IMR-90 (cell line): ENCODE results near the gene NAE1. TPM values are rescaled to one million over a fixed set of nuclear protein-coding genes. Genes with fewer than 3 reads are reported as not detected.

ENCODE experiments used
- ATAC-seq: fragments of 200-7000 bp; cut with Tn5 transposase; 2 replicates; pipeline ENCODE4 v1.9.1; 2020; ENCODE audit warnings: low read depth, mild to moderate bottlenecking, moderate library complexity
- BruUV-seq: library from RNA; stranded (reverse); fragments of 400-500 nt; replicated peaks from 2 replicates; lab custom pipeline; 2021; lab: Mats Ljungman, UMichigan
- CTCF ChIA-PET: fragments of 300-600 bp; formaldehyde crosslinking; extraction: SDS; loops from one replicate; lab custom pipeline; 2021; ENCODE audit warnings: antibody characterized with exemption; lab: Yijun Ruan, JAX
- POLR2A ChIA-PET: fragments of 300-600 bp; sonication (Branson Sonifier 250); formaldehyde crosslinking; loops from one replicate; lab custom pipeline; 2022; ENCODE audit warnings: antibody characterized with exemption; ENCODE audit not compliant: unreplicated experiment; lab: Charles Lee
- DNase-seq: peaks from one replicate; pipeline ENCODE4 v3.0.0; 2013
- H2AFZ ChIP-seq: replicated peaks from 2 replicates; pipeline ENCODE3; 2013; ENCODE audit warnings: low read length, mild to moderate bottlenecking; ENCODE audit not compliant: poor library complexity
- H2AK5ac ChIP-seq: 2 replicates; pipeline ENCODE4 v1.6.1; 2013; ENCODE audit warnings: low read depth, low read length, inconsistent platforms
- H2AK9ac ChIP-seq: replicated peaks from 2 replicates; pipeline ENCODE3; 2013; ENCODE audit warnings: mild to moderate bottlenecking, low read depth, low read length, moderate library complexity; ENCODE audit not compliant: poor library complexity
- H2BK120ac ChIP-seq: 2 replicates; pipeline ENCODE4 v1.6.1; 2013; ENCODE audit warnings: low read depth, low read length, inconsistent platforms
- H2BK15ac ChIP-seq: 3 replicates; pipeline ENCODE4 v1.6.1; 2013; ENCODE audit warnings: low read depth, low read length, inconsistent platforms
- H2BK20ac ChIP-seq: 2 replicates; pipeline ENCODE4 v1.6.1; 2013; ENCODE audit warnings: low read depth, mild to moderate bottlenecking, inconsistent platforms, low read length, moderate library complexity
- H2BK5ac ChIP-seq: 2 replicates; pipeline ENCODE4 v1.6.1; 2013; ENCODE audit warnings: mild to moderate bottlenecking, low read depth, low read length, inconsistent platforms; ENCODE audit not compliant: poor library complexity, severe bottlenecking
- H3K14ac ChIP-seq: replicated peaks from 2 replicates; pipeline ENCODE4 v1.6.1; 2013; ENCODE audit warnings: low read depth, low read length, inconsistent platforms
- H3K18ac ChIP-seq: 2 replicates; pipeline ENCODE4 v1.6.1; 2013; ENCODE audit warnings: low read depth, low read length, control low read depth
- H3K23ac ChIP-seq: 2 replicates; pipeline ENCODE4 v1.6.1; 2013; ENCODE audit warnings: low read depth, low read length, inconsistent platforms
- H3K27ac ChIP-seq: 2 replicates; pipeline ENCODE4 v1.5.1; 2013; ENCODE audit warnings: mild to moderate bottlenecking, control low read depth, low read length; ENCODE audit not compliant: insufficient read depth
- H3K27me3 ChIP-seq: 2 replicates; pipeline ENCODE4 v1.6.1; 2013; ENCODE audit warnings: low read length; ENCODE audit not compliant: control insufficient read depth, insufficient read depth
- H3K36me3 ChIP-seq: 2 replicates; pipeline ENCODE4 v1.6.1; 2013; ENCODE audit warnings: low read length, mixed read lengths; ENCODE audit not compliant: control insufficient read depth, insufficient read depth
- H3K4ac ChIP-seq: 2 replicates; pipeline ENCODE4 v1.6.1; 2013; ENCODE audit warnings: low read depth, low read length, inconsistent platforms
- H3K4me1 ChIP-seq: 2 replicates; pipeline ENCODE4 v1.6.1; 2013; ENCODE audit warnings: low read length, mixed read lengths; ENCODE audit not compliant: control insufficient read depth, insufficient read depth
- H3K4me2 ChIP-seq: 2 replicates; pipeline ENCODE4 v1.6.1; 2013; ENCODE audit warnings: low read depth, mild to moderate bottlenecking, control low read depth, low read length, moderate library complexity
- H3K4me3 ChIP-seq: 2 replicates; pipeline ENCODE4 v1.5.1; 2013; ENCODE audit warnings: low read depth, mild to moderate bottlenecking, control low read depth, low read length, moderate library complexity; ENCODE audit not compliant: insufficient read depth
- H3K56ac ChIP-seq: 2 replicates; pipeline ENCODE4 v1.6.1; 2013; ENCODE audit warnings: low read length, inconsistent platforms; ENCODE audit not compliant: insufficient read depth; ENCODE audit errors: extremely low read depth
- H3K79me1 ChIP-seq, 2 experiments: 2 replicates each; pipeline ENCODE4 v1.6.1; 2013; ENCODE audit warnings: low read length in 2 of 2, inconsistent platforms in 1 of 2, low read depth in 1 of 2
- H3K9ac ChIP-seq: 2 replicates; pipeline ENCODE4 v1.6.1; 2013; ENCODE audit warnings: low read depth, low read length, control low read depth
- H3K9me1 ChIP-seq: 2 replicates; pipeline ENCODE4 v1.6.1; 2013; ENCODE audit warnings: low read length, inconsistent platforms; ENCODE audit not compliant: insufficient read depth
- H3K9me3 ChIP-seq: 2 replicates; pipeline ENCODE4 v1.6.1; 2013; ENCODE audit warnings: low read length; ENCODE audit not compliant: control insufficient read depth, insufficient read depth
- H4K20me1 ChIP-seq: 2 replicates; pipeline ENCODE4 v1.6.1; 2013; ENCODE audit warnings: low read length, inconsistent platforms; ENCODE audit not compliant: insufficient read depth
- H4K5ac ChIP-seq: 2 replicates; pipeline ENCODE4 v1.6.1; 2013; ENCODE audit warnings: mild to moderate bottlenecking, low read depth, low read length, control low read depth
- H4K8ac ChIP-seq, 2 experiments: 2 replicates each; pipeline ENCODE4 v1.6.1; 2013; ENCODE audit warnings: low read depth in 2 of 2, low read length in 2 of 2, control low read depth in 1 of 2, inconsistent platforms in 1 of 2
- H4K91ac ChIP-seq: 2 replicates; pipeline ENCODE4 v1.6.1; 2013; ENCODE audit warnings: low read depth, low read length, inconsistent platforms; ENCODE audit not compliant: insufficient read depth
- BHLHE40 ChIP-seq: fragments of 150-350 bp; IDR thresholded peaks from 2 replicates; pipeline ENCODE4 v1.6.1; 2016; ENCODE audit warnings: mild to moderate bottlenecking, low read depth, low read length
- CEBPB ChIP-seq: IDR thresholded peaks from 2 replicates; pipeline ENCODE4 v1.6.1; 2012; ENCODE audit warnings: low read depth, low read length, improper control_type of control experiment
- FOS ChIP-seq: fragments of 150-350 bp; IDR thresholded peaks from 2 replicates; pipeline ENCODE4 v1.6.1; 2016; ENCODE audit warnings: low read depth, low read length
- MAZ ChIP-seq: IDR thresholded peaks from 2 replicates; pipeline ENCODE4 v1.6.1; 2012; ENCODE audit warnings: low read depth, mild to moderate bottlenecking, low read length, improper control_type of control experiment, moderate library complexity, borderline replicate concordance
- MXI1 ChIP-seq: IDR thresholded peaks from 2 replicates; pipeline ENCODE4 v1.6.1; 2012; ENCODE audit warnings: low read depth, mild to moderate bottlenecking, low read length, moderate library complexity, borderline replicate concordance
- NFE2L2 ChIP-seq: fragments of 150-350 bp; IDR thresholded peaks from 2 replicates; pipeline ENCODE4 v1.6.1; 2016; ENCODE audit warnings: low read depth, mild to moderate bottlenecking, low read length
- RAD21 ChIP-seq: IDR thresholded peaks from 2 replicates; pipeline ENCODE4 v1.6.1; 2012; ENCODE audit warnings: low read length, improper control_type of control experiment
- SMC3 ChIP-seq: fragments of 150-350 bp; IDR thresholded peaks from 2 replicates; pipeline ENCODE4 v1.6.1; 2016; ENCODE audit warnings: low read depth, mild to moderate bottlenecking, antibody characterized with exemption, low read length, moderate library complexity
- WGBS, 2 experiments: methylation state at CpG; one replicate each; pipeline versions ENCODE4 v1.1.5 to v1.1.7; 2013; ENCODE audit warnings: missing lambda C conversion rate in 2 of 2; ENCODE audit not compliant: insufficient read length in 1 of 2; ENCODE audit errors: extremely low coverage in 2 of 2; 5-methylcytosine and 5-hydroxymethylcytosine counted together
- dilution Hi-C: fragments of 300-500 bp; cut with HindIII; formaldehyde crosslinking; loops from one replicate; pipeline ENCODE4 v1.14.3; 2018; ENCODE audit warnings: low sequenced_read_pairs; ENCODE audit not compliant: unreplicated experiment
- in situ Hi-C: fragments of 300-500 bp; cut with MboI; formaldehyde crosslinking; loops from 3 replicates; pipeline ENCODE4 v1.14.3; 2019; ENCODE audit warnings: low sequenced_read_pairs, inconsistent platforms, mixed read lengths
- intact Hi-C: fragments of 100-400 bp; cut with micrococcal nuclease; formaldehyde crosslinking; loops from 2 replicates; pipeline ENCODE4 v1.10.0; 2022
- polyA plus RNA-seq, 3 experiments: library from polyadenylated mRNA; depleted of rRNA; stranded (reverse); fragments of >200 nt; gene quantifications; 2 replicates each; pipeline ENCODE4 v1.2.3, GENCODE V29; 2012; ENCODE audit warnings: low replicate concordance in 1 of 3
- total RNA-seq: library from RNA; depleted of rRNA; stranded (reverse); fragments of >200 nt; gene quantifications from 2 replicates; pipeline ENCODE4 v1.2.3, GENCODE V29; 2012
- TF ChIP-seq, protein P1 (sequence below): fragments of 150-350 bp; IDR thresholded peaks from 2 replicates; pipeline ENCODE4 v1.6.1; 2017; ENCODE audit warnings: mild to moderate bottlenecking, antibody characterized with exemption, low read length, low read depth

NAE1 gene
- total and polyA plus RNA-seq, 2 of the 4 experiments (the other 2 are of a cell fraction), result 33.0 to 36.7 TPM

- no TSS peak for BruUV-seq
- TF ChIP-seq MAZ (no peak), SMC3 (no peak), MXI1 (no peak), RAD21 (no peak), NFE2L2 (no peak), CEBPB (no peak), BHLHE40 (no peak), FOS (no peak)
- TF ChIP-seq, protein P1, sequence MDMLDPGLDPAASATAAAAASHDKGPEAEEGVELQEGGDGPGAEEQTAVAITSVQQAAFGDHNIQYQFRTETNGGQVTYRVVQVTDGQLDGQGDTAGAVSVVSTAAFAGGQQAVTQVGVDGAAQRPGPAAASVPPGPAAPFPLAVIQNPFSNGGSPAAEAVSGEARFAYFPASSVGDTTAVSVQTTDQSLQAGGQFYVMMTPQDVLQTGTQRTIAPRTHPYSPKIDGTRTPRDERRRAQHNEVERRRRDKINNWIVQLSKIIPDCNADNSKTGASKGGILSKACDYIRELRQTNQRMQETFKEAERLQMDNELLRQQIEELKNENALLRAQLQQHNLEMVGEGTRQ, result no peak
- Histone ChIP-seq H3K56ac (no peak overlapping the region), H2BK15ac (no peak overlapping the region), H3K27ac (no peak overlapping the region), H4K8ac (no peak overlapping the region), H3K23ac (no peak overlapping the region), H3K4me2 (no peak overlapping the region), H4K5ac (no peak overlapping the region), H3K36me3 (no peaks in the 10 kb centered on the region), H3K27me3 (no peaks in the 10 kb centered on the region; the same call in 1 of the 2 replicates), H2AK9ac (no peak overlapping the region), H2AFZ (no peak overlapping the region), H2AK5ac (no peak overlapping the region), H3K79me1 (no peaks in the 10 kb centered on the region), H3K18ac (no peak overlapping the region), H3K9me1 (no peaks in the 10 kb centered on the region), H3K4me3 (no peak overlapping the region), H3K9me3 (no peaks in the 10 kb centered on the region), H2BK120ac (no peak overlapping the region), H4K91ac (no peak overlapping the region), H3K4me1 (no peaks in the 10 kb centered on the region), H2BK20ac (no peak overlapping the region), H3K14ac (no peak overlapping the region), H3K4ac (no peak overlapping the region), H3K9ac (no peak overlapping the region), H2BK5ac (no peak overlapping the region), H4K20me1 (peaks cover 4% of the 10 kb centered on the region; the same call in 1 of the 2 replicates)
- dilution Hi-C loops (no loop called here), intact Hi-C loops (no loop called here), in situ Hi-C loops (loop anchor here (10.0 kb wide), 1 partner anchor 457 kb away; no protein-coding TSS in a partner anchor)
- DNase-seq (no peak), ATAC-seq (no peak)
- ChIA-PET CTCF (interaction anchor here (0.7 to 1.3 kb wide), 2 partner anchors 9 to 32 kb away, joined by 3 to 4 read pairs; partner anchors contain the start of gene NAE1), POLR2A (interaction anchor here (0.7 kb wide), 1 partner anchor 11 kb away, joined by 3 read pairs; no protein-coding TSS in a partner anchor)
- 100% methylated on average over 3 of the region's 8 CpGs; no CpG with 5 or more reads in 1 of the 2 experiments for WGBS, 2 experiments
Observed at GRCh38 chr16:66862023-66862520, 31.3 kb upstream of the NAE1 start.
